Measurements from ENCODE around the gene PGAP3. TPM values are rescaled to one million over a fixed set of nuclear protein-coding genes. Genes with fewer than 3 reads are reported as not detected.

The PGAP3 gene
- total and polyA plus RNA-seq, 3 experiments from 2014 or later, result 11.8 to 22.4 (median 12.1) TPM

DNA sequence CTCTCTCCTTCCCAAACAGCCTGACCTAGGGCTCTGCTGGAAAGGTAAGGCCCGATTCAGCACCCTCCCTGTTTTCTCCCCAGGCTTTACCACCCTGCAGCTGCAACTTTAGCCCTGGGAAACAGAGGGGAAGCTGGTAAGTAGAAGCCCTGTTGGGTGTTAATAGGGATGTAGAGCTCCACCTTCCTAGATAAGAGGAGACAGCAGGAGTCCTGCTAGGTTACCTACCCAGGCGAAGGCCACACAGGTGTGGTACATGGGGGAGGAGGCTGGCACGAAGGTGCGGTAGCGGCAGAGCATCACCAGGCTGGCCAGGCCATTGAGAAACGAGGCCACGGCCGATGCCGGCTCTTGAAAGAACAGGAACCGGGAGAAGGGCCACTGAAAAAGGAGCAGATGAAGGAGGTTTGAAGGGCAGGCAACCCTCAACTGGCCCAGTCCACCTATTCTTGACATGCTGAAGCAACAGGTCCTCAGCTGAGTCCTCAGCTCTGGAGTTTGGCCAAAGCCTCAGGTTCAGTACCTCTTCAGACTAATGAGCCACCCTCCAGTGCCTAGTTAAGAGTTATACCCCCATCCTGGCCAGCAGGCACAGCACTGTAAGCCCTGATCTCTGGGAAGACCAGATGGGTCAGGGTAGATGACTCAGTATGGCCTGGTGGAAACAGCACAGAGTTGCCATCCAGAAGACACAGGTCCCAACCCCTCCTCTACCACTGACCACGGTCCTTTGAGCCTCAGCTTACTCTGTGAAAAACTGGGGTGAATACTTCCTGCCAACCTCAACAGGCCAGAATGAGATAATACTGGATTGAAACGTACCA is 3.3 kb downstream of the PGAP3 start:
- Mint-ChIP-seq H3K4me3 (peak overlapping the region in 1 of 7 donors; percentile 67), H3K36me3 (peaks cover 12 to 44% (median 17%) of the 10 kb centered on the region in 3 donors), H3K4me1 (peaks cover 46 to 61% (median 53%) of the 10 kb centered on the region in 3 donors), H3K9me3 (no peaks in the 10 kb centered on the region), H3K27me3 (no peaks in the 10 kb centered on the region), H3K27ac (no peak overlapping the region)
- H3K4me3 ChIP-seq (ENCODE audit: low read length), result no peak overlapping the region
- no peaks in the 10 kb centered on the region for H3K9me3 ChIP-seq (ENCODE audit: low read length)
- H3K4me1 ChIP-seq (ENCODE audit: insufficient read depth, low read length), result peaks cover 35% of the 10 kb centered on the region
- peaks cover 4% of the 10 kb centered on the region for H3K36me3 ChIP-seq (ENCODE audit: insufficient read depth, low read length)
- POLR2A ChIA-PET, result interaction anchor here (1.3 kb wide), 1 partner anchor 26 kb away, joined by 3 read pairs; no protein-coding TSS in a partner anchor
- no peaks in the 10 kb centered on the region for H3K27me3 ChIP-seq (ENCODE audit: insufficient read depth, low read length, poor library complexity, severe bottlenecking)
- CTCF ChIA-PET, result interaction anchor here (1.0 to 1.5 kb wide), 2 partner anchors 17 to 63 kb away, joined by 4 read pairs; partner anchors contain the start of gene PNMT
- no peak for DNase-seq
- H3K27ac ChIP-seq (ENCODE audit: low read depth, low read length), result no peak overlapping the region

GRCh38 chr17:39683295-39683939 is 4.4 kb downstream of the PGAP3 start:
- H3K36me3 Mint-ChIP-seq, result peaks cover 13 to 44% (median 17%) of the 10 kb centered on the region in 3 donors
- H3K4me3 Mint-ChIP-seq, result peak overlapping the region in 1 of 7 donors; percentile 4
- ChIA-PET POLR2A (interaction anchor here (1.3 kb wide), 1 partner anchor 25 kb away, joined by 3 read pairs; no protein-coding TSS in a partner anchor), CTCF (interaction anchor here (1.9 kb wide), 1 partner anchor 15 kb away, joined by 7 read pairs; the partner anchor contains the start of gene PNMT)
- H3K36me3 ChIP-seq (ENCODE audit: insufficient read depth, low read length), result peaks cover 4% of the 10 kb centered on the region
- peaks cover 38% of the 10 kb centered on the region for H3K4me1 ChIP-seq (ENCODE audit: insufficient read depth, low read length)
- peak overlapping the region in 5 of 8 donors; percentile 38 to 87 (median 70) for H3K27ac Mint-ChIP-seq
- peaks cover 51 to 64% (median 57%) of the 10 kb centered on the region in 3 donors for H3K4me1 Mint-ChIP-seq
- no peaks in the 10 kb centered on the region for H3K9me3 Mint-ChIP-seq
- no peaks in the 10 kb centered on the region for H3K27me3 ChIP-seq (ENCODE audit: insufficient read depth, low read length, poor library complexity, severe bottlenecking)
- no peak overlapping the region for H3K4me3 ChIP-seq (ENCODE audit: low read length)
- H3K27me3 Mint-ChIP-seq, result no peaks in the 10 kb centered on the region
- H3K9me3 ChIP-seq (ENCODE audit: low read length), result no peaks in the 10 kb centered on the region
- no peak for DNase-seq
- H3K27ac ChIP-seq (ENCODE audit: low read depth, low read length), result no peak overlapping the region

DNA sequence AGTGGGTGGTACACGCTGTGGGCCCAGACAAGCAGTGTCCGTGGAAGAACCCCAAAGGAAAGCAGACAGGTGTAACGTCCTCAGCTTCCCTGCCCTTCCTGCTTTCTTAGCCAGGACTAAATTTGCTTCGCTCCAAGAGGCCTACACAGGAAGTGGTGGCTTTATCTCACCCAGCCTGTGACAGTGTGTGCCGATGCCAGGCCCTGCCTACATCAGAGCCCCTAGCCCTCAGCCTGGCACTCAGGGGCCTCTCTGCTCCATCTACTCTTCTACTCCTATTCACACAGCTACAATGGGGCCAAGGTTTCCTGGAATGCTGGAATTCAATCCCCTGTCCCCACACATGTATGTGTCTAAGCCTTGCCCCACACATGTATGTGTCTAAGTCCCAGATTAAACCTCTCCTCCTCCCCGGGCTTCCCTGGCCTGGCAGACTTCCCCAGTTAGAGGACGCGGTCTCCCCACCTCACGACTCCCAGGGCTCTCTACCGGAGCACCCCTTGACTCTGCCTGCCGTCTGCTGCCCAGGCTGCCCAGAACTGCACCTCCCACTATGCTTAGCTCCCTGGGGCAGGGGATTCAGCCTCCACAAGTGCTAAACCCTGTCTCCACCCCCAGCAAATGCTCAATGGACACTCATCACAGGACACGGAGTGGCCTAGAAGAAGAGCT is 8.2 kb downstream of the PGAP3 start:
- peak; percentile 15 to 66 (median 53) for DNase-seq
- H3K4me1 Mint-ChIP-seq, result peaks cover 63 to 74% (median 67%) of the 10 kb centered on the region in 3 donors
- H3K36me3 ChIP-seq (ENCODE audit: insufficient read depth, low read length), result peaks cover 4% of the 10 kb centered on the region
- H3K36me3 Mint-ChIP-seq, result peaks cover 10 to 27% (median 12%) of the 10 kb centered on the region in 3 donors
- CTCF ChIA-PET, result interaction anchor here (1.2 to 3.2 kb wide), 7 partner anchors 8 to 58 kb away, joined by 4 to 21 read pairs (median 6); partner anchors contain the start of genes PGAP3 and PNMT
- peak overlapping the region; percentile 24 for H3K4me3 ChIP-seq (ENCODE audit: low read length)
- H3K9me3 ChIP-seq (ENCODE audit: low read length), result no peaks in the 10 kb centered on the region
- H3K27ac Mint-ChIP-seq, result peak overlapping the region; percentile 92 to 98 (median 96)
- H3K27ac ChIP-seq (ENCODE audit: low read depth, low read length), result peak overlapping the region; percentile 41
- no peaks in the 10 kb centered on the region for H3K27me3 ChIP-seq (ENCODE audit: insufficient read depth, low read length, poor library complexity, severe bottlenecking)
- H3K4me3 Mint-ChIP-seq, result peak overlapping the region; percentile 18 to 79 (median 62)
- no peaks in the 10 kb centered on the region for H3K9me3 Mint-ChIP-seq
- H3K4me1 ChIP-seq (ENCODE audit: insufficient read depth, low read length), result peaks cover 67% of the 10 kb centered on the region
- POLR2A ChIA-PET, result interaction anchor here (0.5 kb wide), 1 partner anchor 12 kb away, joined by 3 read pairs; no protein-coding TSS in a partner anchor
- H3K27me3 Mint-ChIP-seq, result no peaks in the 10 kb centered on the region

DNA sequence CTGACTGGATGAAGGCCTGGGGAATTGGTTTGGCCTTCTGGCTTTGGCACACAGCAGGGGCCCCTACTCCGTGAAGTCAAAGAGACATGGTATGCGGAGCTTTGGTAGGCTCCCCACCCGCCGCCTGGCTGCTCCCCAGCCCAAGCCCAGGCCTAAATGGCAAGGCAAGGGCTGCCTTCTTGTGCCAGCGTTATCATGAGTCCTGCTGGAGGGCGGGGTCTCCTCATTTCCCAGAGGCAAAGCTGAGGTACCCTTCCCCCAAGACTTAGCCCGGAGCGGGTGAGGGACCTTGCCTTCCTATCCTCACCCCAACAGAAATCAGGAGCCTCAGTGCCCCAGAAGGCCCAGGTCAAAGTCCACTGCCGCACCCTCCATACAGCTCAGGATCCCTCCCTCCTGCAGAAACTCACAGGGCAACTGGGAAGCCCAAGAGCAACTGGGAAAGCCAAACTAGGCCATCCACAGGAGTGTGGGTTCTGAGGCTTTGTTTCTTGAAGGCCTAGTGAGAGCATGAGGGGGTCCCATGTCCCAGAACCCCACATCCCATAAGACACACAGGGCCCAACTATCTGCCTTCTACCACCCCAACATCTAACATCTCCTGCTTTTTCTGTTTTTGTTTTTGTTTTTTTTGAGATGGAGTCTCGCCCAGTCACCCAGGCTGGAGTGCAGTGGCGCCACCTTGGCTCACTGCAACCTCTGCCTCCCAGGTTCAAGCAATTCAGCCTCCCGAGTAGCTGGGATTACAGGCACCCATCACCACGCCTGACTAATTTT is 9.3 kb downstream of the PGAP3 start:
- Histone ChIP-seq H3K27me3 (ENCODE audit: insufficient read depth, low read length, poor library complexity, severe bottlenecking) (no peaks in the 10 kb centered on the region), H3K9me3 (ENCODE audit: low read length) (no peaks in the 10 kb centered on the region), H3K27ac (ENCODE audit: low read depth, low read length) (no peak overlapping the region), H3K4me1 (ENCODE audit: insufficient read depth, low read length) (peaks cover 67% of the 10 kb centered on the region), H3K36me3 (ENCODE audit: insufficient read depth, low read length) (peaks cover 2% of the 10 kb centered on the region), H3K4me3 (ENCODE audit: low read length) (no peak overlapping the region)
- Mint-ChIP-seq H3K27me3 (no peaks in the 10 kb centered on the region), H3K4me1 (peaks cover 63 to 74% (median 67%) of the 10 kb centered on the region in 3 donors), H3K36me3 (peaks cover 10 to 18% (median 12%) of the 10 kb centered on the region in 3 donors), H3K4me3 (peak overlapping the region in 4 of 7 donors; percentile 47 to 79 (median 62)), H3K9me3 (no peaks in the 10 kb centered on the region), H3K27ac (peak overlapping the region; percentile 92 to 98 (median 96))
- DNase-seq, result no peak
- POLR2A ChIA-PET, result interaction anchor here (0.6 kb wide), 1 partner anchor 43 kb away, joined by 9 read pairs; no protein-coding TSS in a partner anchor
- CTCF ChIA-PET, result interaction anchor here (0.9 to 3.2 kb wide), 8 partner anchors 9 to 76 kb away, joined by 3 to 21 read pairs (median 6); partner anchors contain the start of genes PGAP3 and PNMT

GRCh38 chr17:39677542-39678339 is 10.1 kb downstream of the PGAP3 start:
- DNase-seq, result no peak
- Histone ChIP-seq H3K4me3 (ENCODE audit: low read length) (no peak overlapping the region), H3K27ac (ENCODE audit: low read depth, low read length) (no peak overlapping the region), H3K4me1 (ENCODE audit: insufficient read depth, low read length) (peaks cover 67% of the 10 kb centered on the region), H3K9me3 (ENCODE audit: low read length) (no peaks in the 10 kb centered on the region), H3K36me3 (ENCODE audit: insufficient read depth, low read length) (no peaks in the 10 kb centered on the region), H3K27me3 (ENCODE audit: insufficient read depth, low read length, poor library complexity, severe bottlenecking) (no peaks in the 10 kb centered on the region)
- peak overlapping the region; percentile 70 to 98 (median 95) for H3K27ac Mint-ChIP-seq
- ChIA-PET POLR2A (interaction anchor here (0.5 to 0.6 kb wide), 2 partner anchors 44 to 180 kb away, joined by 4 to 9 read pairs; no protein-coding TSS in a partner anchor), CTCF (interaction anchor here (0.9 to 3.2 kb wide), 6 partner anchors 9 to 77 kb away, joined by 3 to 21 read pairs (median 8); partner anchors contain the start of genes MIEN1 and PNMT)
- H3K27me3 Mint-ChIP-seq, result no peaks in the 10 kb centered on the region
- H3K4me3 Mint-ChIP-seq, result peak overlapping the region in 4 of 7 donors; percentile 8 to 36 (median 30)
- H3K4me1 Mint-ChIP-seq, result peaks cover 59 to 69% (median 67%) of the 10 kb centered on the region in 3 donors
- H3K9me3 Mint-ChIP-seq, result no peaks in the 10 kb centered on the region
- peaks cover 3 to 12% (median 6%) of the 10 kb centered on the region in 3 donors for H3K36me3 Mint-ChIP-seq

DNA sequence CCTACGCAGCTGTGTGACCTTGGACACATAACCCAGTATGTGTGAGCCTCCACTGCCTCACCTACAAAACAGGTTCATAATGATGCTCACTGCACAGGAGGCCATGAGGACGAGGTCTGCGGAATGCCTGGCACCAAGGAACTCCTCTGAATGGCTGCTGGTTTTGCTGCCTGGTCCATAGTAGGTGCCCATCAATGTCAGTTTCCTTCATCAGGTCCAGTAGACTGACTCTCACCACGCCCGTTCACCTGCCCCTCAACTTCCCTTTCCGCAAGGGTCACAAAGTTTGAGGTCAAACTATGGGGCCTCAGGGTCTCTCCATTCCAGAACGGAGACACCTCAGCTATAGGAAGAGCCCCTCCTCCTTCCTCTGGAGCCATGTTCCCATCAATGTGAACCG is 10.8 kb downstream of the PGAP3 start:
- Mint-ChIP-seq H3K9me3 (no peaks in the 10 kb centered on the region), H3K4me1 (peaks cover 59 to 64% (median 63%) of the 10 kb centered on the region in 3 donors), H3K27ac (peak overlapping the region; percentile 70 to 98 (median 87)), H3K4me3 (peak overlapping the region in 2 of 7 donors; percentile 65 to 75), H3K27me3 (no peaks in the 10 kb centered on the region), H3K36me3 (peaks cover 2 to 7% (median 3%) of the 10 kb centered on the region in 3 donors)
- no peak for DNase-seq
- Histone ChIP-seq H3K27ac (ENCODE audit: low read depth, low read length) (peak overlapping the region; percentile 32), H3K27me3 (ENCODE audit: insufficient read depth, low read length, poor library complexity, severe bottlenecking) (no peaks in the 10 kb centered on the region), H3K4me3 (ENCODE audit: low read length) (no peak overlapping the region), H3K9me3 (ENCODE audit: low read length) (no peaks in the 10 kb centered on the region), H3K4me1 (ENCODE audit: insufficient read depth, low read length) (peaks cover 67% of the 10 kb centered on the region), H3K36me3 (ENCODE audit: insufficient read depth, low read length) (no peaks in the 10 kb centered on the region)
- ChIA-PET POLR2A (interaction anchor here (0.5 kb wide), 1 partner anchor 180 kb away, joined by 4 read pairs; no protein-coding TSS in a partner anchor), CTCF (interaction anchor here (1.2 to 3.2 kb wide), 6 partner anchors 8 to 55 kb away, joined by 4 to 21 read pairs (median 8); partner anchors contain the start of genes MIEN1 and PNMT)

Measured in CD8-positive, alpha-beta memory T cell (primary cell).